ENCODE measurements around the gene HMGA1.

DNA sequence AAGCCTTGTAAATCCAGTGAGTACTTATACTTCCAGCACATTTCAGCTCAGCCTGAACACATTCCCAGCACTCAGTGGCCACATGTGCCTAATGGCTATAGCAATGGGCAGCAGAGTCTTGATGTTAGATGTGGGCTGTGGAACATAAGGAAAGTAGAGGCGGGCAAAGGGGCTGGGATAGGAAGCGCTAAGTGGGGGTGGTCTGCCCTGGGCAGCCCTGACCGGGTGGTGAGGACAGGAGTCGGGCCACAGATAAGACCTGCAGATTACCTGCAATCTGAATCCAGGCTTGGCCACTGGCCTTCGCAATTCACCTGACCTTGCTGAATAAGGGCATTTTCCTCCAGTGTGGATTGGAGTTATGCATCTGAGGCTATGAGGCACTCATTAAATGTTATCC is 11.1 kb upstream of the HMGA1 start:
- TF ChIP-seq ZZZ3 (IDR thresholded peaks at IDR 0.05; ENCODE audit: control insufficient read depth, insufficient read length, low read depth) (no peak), DPF2 (IDR thresholded peaks at IDR 0.05) (no peak), EZH2 (IDR thresholded peaks at IDR 0.05; ENCODE audit: borderline replicate concordance, control insufficient read depth, low read depth, low read length) (no peak), NBN (IDR thresholded peaks at IDR 0.05) (no peak), MXI1 (IDR thresholded peaks at IDR 0.05; ENCODE audit: low read depth, low read length) (no peak), GABPA (IDR thresholded peaks at IDR 0.05; ENCODE audit: low read depth) (no peak), TAF1 (IDR thresholded peaks at IDR 0.05; ENCODE audit: borderline replicate concordance, low read depth, low read length) (no peak), ZBTB33 (IDR thresholded peaks at IDR 0.05) (no peak), HCFC1 (IDR thresholded peaks at IDR 0.05; ENCODE audit: low read length) (no peak), EGR1 (IDR thresholded peaks at IDR 0.05; ENCODE audit: borderline replicate concordance in 1 of 2, low read depth in 2 of 2, low read length in 2 of 2) (no peak), RAD21 (IDR thresholded peaks at IDR 0.05; ENCODE audit: insufficient read depth, low read depth, low read length) (no peak), POLR2AphosphoS5 (IDR thresholded peaks at IDR 0.05; ENCODE audit: low read length) (no peak)
- TF ChIP-seq, protein P1, sequence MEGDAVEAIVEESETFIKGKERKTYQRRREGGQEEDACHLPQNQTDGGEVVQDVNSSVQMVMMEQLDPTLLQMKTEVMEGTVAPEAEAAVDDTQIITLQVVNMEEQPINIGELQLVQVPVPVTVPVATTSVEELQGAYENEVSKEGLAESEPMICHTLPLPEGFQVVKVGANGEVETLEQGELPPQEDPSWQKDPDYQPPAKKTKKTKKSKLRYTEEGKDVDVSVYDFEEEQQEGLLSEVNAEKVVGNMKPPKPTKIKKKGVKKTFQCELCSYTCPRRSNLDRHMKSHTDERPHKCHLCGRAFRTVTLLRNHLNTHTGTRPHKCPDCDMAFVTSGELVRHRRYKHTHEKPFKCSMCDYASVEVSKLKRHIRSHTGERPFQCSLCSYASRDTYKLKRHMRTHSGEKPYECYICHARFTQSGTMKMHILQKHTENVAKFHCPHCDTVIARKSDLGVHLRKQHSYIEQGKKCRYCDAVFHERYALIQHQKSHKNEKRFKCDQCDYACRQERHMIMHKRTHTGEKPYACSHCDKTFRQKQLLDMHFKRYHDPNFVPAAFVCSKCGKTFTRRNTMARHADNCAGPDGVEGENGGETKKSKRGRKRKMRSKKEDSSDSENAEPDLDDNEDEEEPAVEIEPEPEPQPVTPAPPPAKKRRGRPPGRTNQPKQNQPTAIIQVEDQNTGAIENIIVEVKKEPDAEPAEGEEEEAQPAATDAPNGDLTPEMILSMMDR (IDR thresholded peaks at IDR 0.05 in 2 of 3, conservative IDR thresholded peaks at IDR 0.05 in 1 of 3; ENCODE audit: control insufficient read depth in 2 of 3, extremely low read depth in 1 of 3, insufficient read depth in 1 of 3, low read depth in 3 of 3, low read length in 3 of 3) = no peak
- TF ChIP-seq, protein P2, sequence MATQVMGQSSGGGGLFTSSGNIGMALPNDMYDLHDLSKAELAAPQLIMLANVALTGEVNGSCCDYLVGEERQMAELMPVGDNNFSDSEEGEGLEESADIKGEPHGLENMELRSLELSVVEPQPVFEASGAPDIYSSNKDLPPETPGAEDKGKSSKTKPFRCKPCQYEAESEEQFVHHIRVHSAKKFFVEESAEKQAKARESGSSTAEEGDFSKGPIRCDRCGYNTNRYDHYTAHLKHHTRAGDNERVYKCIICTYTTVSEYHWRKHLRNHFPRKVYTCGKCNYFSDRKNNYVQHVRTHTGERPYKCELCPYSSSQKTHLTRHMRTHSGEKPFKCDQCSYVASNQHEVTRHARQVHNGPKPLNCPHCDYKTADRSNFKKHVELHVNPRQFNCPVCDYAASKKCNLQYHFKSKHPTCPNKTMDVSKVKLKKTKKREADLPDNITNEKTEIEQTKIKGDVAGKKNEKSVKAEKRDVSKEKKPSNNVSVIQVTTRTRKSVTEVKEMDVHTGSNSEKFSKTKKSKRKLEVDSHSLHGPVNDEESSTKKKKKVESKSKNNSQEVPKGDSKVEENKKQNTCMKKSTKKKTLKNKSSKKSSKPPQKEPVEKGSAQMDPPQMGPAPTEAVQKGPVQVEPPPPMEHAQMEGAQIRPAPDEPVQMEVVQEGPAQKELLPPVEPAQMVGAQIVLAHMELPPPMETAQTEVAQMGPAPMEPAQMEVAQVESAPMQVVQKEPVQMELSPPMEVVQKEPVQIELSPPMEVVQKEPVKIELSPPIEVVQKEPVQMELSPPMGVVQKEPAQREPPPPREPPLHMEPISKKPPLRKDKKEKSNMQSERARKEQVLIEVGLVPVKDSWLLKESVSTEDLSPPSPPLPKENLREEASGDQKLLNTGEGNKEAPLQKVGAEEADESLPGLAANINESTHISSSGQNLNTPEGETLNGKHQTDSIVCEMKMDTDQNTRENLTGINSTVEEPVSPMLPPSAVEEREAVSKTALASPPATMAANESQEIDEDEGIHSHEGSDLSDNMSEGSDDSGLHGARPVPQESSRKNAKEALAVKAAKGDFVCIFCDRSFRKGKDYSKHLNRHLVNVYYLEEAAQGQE (IDR thresholded peaks at IDR 0.05; ENCODE audit: low read depth, low read length) = no peak

Measured in GM12878 (cell line).